HepG2 (cell line): ENCODE results near the gene XPNPEP1. TPM values are rescaled to one million over a fixed set of nuclear protein-coding genes. Genes with fewer than 3 reads are reported as not detected.

ENCODE experiments used
- ATAC-seq: fragments of 200-7000 bp; cut with Tn5 transposase; 3 replicates; pipeline ENCODE4 v1.9.1; 2020; ENCODE audit warnings: mild to moderate bottlenecking, moderate library complexity
- BruUV-seq: library from RNA; stranded (reverse); fragments of 400-500 nt; replicated peaks from 2 replicates; lab custom pipeline; 2021; lab: Mats Ljungman, UMichigan
- CTCF ChIA-PET: fragments of 300-600 bp; formaldehyde crosslinking; extraction: SDS; loops from one replicate; lab custom pipeline; 2021; ENCODE audit warnings: low total read pairs, inconsistent platforms, low intra/inter-chr PET ratio; lab: Yijun Ruan, JAX
- POLR2A ChIA-PET: fragments of 350-600 bp; sonication (Branson Sonifier 250); formaldehyde crosslinking; loops from one replicate; lab custom pipeline; 2020; ENCODE audit warnings: antibody characterized with exemption, inconsistent platforms; lab: Yijun Ruan, JAX
- DNase-seq: peaks from one replicate; pipeline ENCODE4 v3.0.0-alpha.2; 2015; ENCODE audit warnings: low spot score
- FAIRE-seq: peaks from 3 replicates; lab custom pipeline; 2011; peaks lifted over from hg19 to GRCh38; lab: Jason Lieb, UNC
- H2AFZ ChIP-seq: one replicate; pipeline ENCODE4 v1.6.1; 2011; ENCODE audit warnings: low read length, inconsistent platforms
- H3K27ac ChIP-seq: fragments of 300-600 bp; 3 replicates; pipeline ENCODE4 v1.8.0; 2011; ENCODE audit warnings: mixed run types, mild to moderate bottlenecking, mixed read lengths, low read length, inconsistent platforms; ENCODE audit not compliant: insufficient read depth; ENCODE audit errors: extremely low read length
- H3K27me3 ChIP-seq, 2 experiments: fragments of 200-600 bp in 1 of 2; 2 replicates in 1 of 2; 3 replicates in 1 of 2; pipeline versions ENCODE4 v1.6.0 to v1.8.0; 2011; ENCODE audit warnings: low read length in 2 of 2, mild to moderate bottlenecking in 2 of 2, moderate library complexity in 2 of 2, inconsistent platforms in 1 of 2; ENCODE audit not compliant: insufficient read depth in 2 of 2, control insufficient read depth in 1 of 2
- H3K36me3 ChIP-seq, 2 experiments: fragments of 200-600 bp in 1 of 2; replicated peaks in 1 of 2; 2 replicates in 1 of 2; 3 replicates in 1 of 2; pipeline versions ENCODE4 v1.5.1 to v1.8.0; 2011; ENCODE audit warnings: low read length in 2 of 2, inconsistent platforms in 1 of 2; ENCODE audit not compliant: insufficient read depth in 2 of 2, control insufficient read depth in 1 of 2
- H3K4me1 ChIP-seq: 2 replicates; pipeline ENCODE4 v1.5.1; 2012; ENCODE audit warnings: low read length, inconsistent platforms; ENCODE audit not compliant: insufficient read depth
- H3K4me2 ChIP-seq: 2 replicates; pipeline ENCODE4 v1.6.0; 2011; ENCODE audit warnings: low read depth, low read length, inconsistent platforms
- H3K4me3 ChIP-seq, 3 experiments: fragments of 200-600 bp in 1 of 3; sonication (generic), shearing (Covaris generic) in 1 of 3; replicated peaks in 1 of 3; 2 replicates each; pipeline ENCODE4 v1.5.1; 2011 to 2016; ENCODE audit warnings: low read length in 3 of 3, inconsistent platforms in 2 of 3, low read depth in 2 of 3, mild to moderate bottlenecking in 2 of 3, control low read depth in 1 of 3, mixed read lengths in 1 of 3; ENCODE audit not compliant: insufficient read depth in 1 of 3
- H3K79me2 ChIP-seq: one replicate; pipeline ENCODE4 v1.6.1; 2011; ENCODE audit warnings: low read length, inconsistent platforms; ENCODE audit not compliant: insufficient read depth
- H3K9ac ChIP-seq: 2 replicates; pipeline ENCODE4 v1.6.0; 2011; ENCODE audit warnings: mild to moderate bottlenecking, low read depth, low read length, inconsistent platforms; ENCODE audit not compliant: insufficient read depth
- H3K9me3 ChIP-seq: 2 replicates; pipeline ENCODE4 v1.5.1; 2012; ENCODE audit warnings: mild to moderate bottlenecking, low read length
- H4K20me1 ChIP-seq: 2 replicates; pipeline ENCODE4 v1.6.0; 2011; ENCODE audit warnings: inconsistent platforms, mild to moderate bottlenecking, low read length, moderate library complexity; ENCODE audit not compliant: insufficient read depth
- CAMTA2 ChIP-seq: sonication (generic); formaldehyde crosslinking; IDR thresholded peaks from 2 replicates; pipeline ENCODE4 v1.4.0; 2020; ENCODE audit warnings: mild to moderate bottlenecking, missing genetic modification reagents, borderline replicate concordance
- FLYWCH1 ChIP-seq: sonication (generic); formaldehyde crosslinking; IDR thresholded peaks from 2 replicates; pipeline ENCODE4 v1.8.1; 2023; ENCODE audit warnings: mild to moderate bottlenecking, missing genetic modification reagents
- HNF4A ChIP-seq: sonication (generic); formaldehyde crosslinking; IDR thresholded peaks from 2 replicates; pipeline ENCODE4 v1.4.0; 2020; ENCODE audit warnings: missing genetic modification reagents
- KLF13 ChIP-seq: sonication (generic); formaldehyde crosslinking; IDR thresholded peaks from 2 replicates; pipeline ENCODE4 v1.4.0; 2020; ENCODE audit warnings: mild to moderate bottlenecking, missing genetic modification reagents
- NCOR1 ChIP-seq: fragments of 200-600 bp; sonication (generic); IDR thresholded peaks from 2 replicates; pipeline ENCODE4 v1.7.0; 2017; ENCODE audit warnings: antibody characterized with exemption, low read length, borderline replicate concordance
- SALL2 ChIP-seq: sonication (generic); formaldehyde crosslinking; IDR thresholded peaks from 2 replicates; pipeline ENCODE4 v1.8.1; 2023; ENCODE audit warnings: mild to moderate bottlenecking, missing genetic modification reagents, inconsistent platforms
- SMARCC2 ChIP-seq: fragments of 450-650 bp; IDR thresholded peaks from 2 replicates; pipeline ENCODE4 v1.6.1; 2017; ENCODE audit warnings: antibody characterized with exemption, mild to moderate bottlenecking
- ZNF788 ChIP-seq: sonication (generic); formaldehyde crosslinking; IDR thresholded peaks from 2 replicates; pipeline ENCODE4 v1.5.0; 2020; ENCODE audit warnings: mild to moderate bottlenecking, missing genetic modification reagents, borderline replicate concordance
- WGBS: methylation state at CpG from one replicate; pipeline ENCODE4 v1.1.6; 2017; ENCODE audit warnings: low lambda C conversion rate; 5-methylcytosine and 5-hydroxymethylcytosine counted together
- in situ Hi-C: cut with HindIII; loops from 2 replicates; pipeline ENCODE4 v1.10.0; 2017; ENCODE audit warnings: low pct_unique_long_range_greater_than_20kb; ENCODE audit not compliant: extremely low pct_ligation_motif_present
- intact Hi-C: fragments of 100-400 bp; cut with micrococcal nuclease; formaldehyde crosslinking; loops from one replicate; pipeline ENCODE4 v1.10.0; 2022; ENCODE audit not compliant: unreplicated experiment
- polyA plus RNA-seq, 8 experiments: library from polyadenylated mRNA; depleted of rRNA in 3 of 8; stranded (reverse) in 7 of 8; unstranded in 1 of 8; fragments of >200 nt; fragmentation: Illumina TruSeq in 4 of 8; extraction: Trizol in 4 of 8; gene quantifications; 2 replicates each; pipeline versions ENCODE4 v1.2.1 to v1.2.3, GENCODE V29; 2011 to 2016; ENCODE audit warnings: low read depth in 4 of 8, missing spikeins in 1 of 8, mixed read lengths in 1 of 8; ENCODE audit not compliant: insufficient read depth in 1 of 8
- total RNA-seq, 5 experiments: library from RNA; depleted of rRNA; stranded (reverse); fragments of >200 nt; fragmentation: Illumina TruSeq; extraction: Trizol; gene quantifications; 2 replicates each; pipeline ENCODE4 v1.2.3, GENCODE V29; 2016; ENCODE audit warnings: low read depth in 1 of 5
- TF ChIP-seq, protein P1 (sequence below): sonication (generic); formaldehyde crosslinking; IDR thresholded peaks from 2 replicates; pipeline ENCODE4 v1.5.0; 2020; ENCODE audit warnings: missing genetic modification reagents
- TF ChIP-seq, protein P2 (sequence below): sonication (generic); formaldehyde crosslinking; IDR thresholded peaks from 2 replicates; pipeline ENCODE4 v1.8.0; 2022; ENCODE audit warnings: mild to moderate bottlenecking, missing genetic modification reagents, borderline replicate concordance
- TF ChIP-seq, protein P3 (sequence below): sonication (generic); formaldehyde crosslinking; IDR thresholded peaks from 2 replicates; pipeline ENCODE4 v1.5.0; 2020; ENCODE audit warnings: mild to moderate bottlenecking, missing genetic modification reagents, borderline replicate concordance

XPNPEP1 gene
- total and polyA plus RNA-seq, 2 of the 13 experiments (the other 11 are each of a cell fraction or from before 2014, with no cell fraction given): 30.3 to 55.5 TPM

DNA sequence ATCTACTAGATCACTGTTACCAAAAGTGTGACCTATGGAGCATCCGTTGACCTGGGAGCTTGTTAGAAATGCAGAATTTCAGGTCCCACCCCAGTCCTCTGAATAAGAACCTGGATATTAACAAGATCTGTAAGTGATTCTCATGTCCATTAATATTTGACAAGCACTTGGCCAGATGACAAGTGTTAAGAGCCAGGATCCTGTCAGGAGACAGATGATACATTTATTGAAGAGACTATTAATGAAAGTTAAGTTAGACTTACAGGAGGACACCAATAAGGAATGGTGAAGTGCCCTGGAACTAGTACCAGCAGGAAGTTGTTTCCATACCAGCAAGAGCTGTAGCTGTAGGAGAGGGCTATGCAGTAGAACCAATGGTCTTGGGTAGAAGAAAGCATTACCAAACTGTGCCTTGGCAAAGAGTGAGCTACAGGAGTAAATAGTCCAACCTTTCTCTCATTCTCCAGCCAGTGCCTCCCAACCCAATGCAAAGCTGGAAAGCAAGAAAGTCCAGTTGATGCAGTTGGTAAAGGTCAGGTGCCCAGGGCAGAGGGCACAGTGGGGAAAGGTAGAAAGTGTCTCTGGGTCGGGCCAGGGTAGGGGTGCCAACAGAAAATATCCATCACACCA, 49.2 kb upstream of the XPNPEP1 start (continued):
- TF ChIP-seq FLYWCH1 (CRISPR knock-in tag): no peak
- TF ChIP-seq, protein P1, sequence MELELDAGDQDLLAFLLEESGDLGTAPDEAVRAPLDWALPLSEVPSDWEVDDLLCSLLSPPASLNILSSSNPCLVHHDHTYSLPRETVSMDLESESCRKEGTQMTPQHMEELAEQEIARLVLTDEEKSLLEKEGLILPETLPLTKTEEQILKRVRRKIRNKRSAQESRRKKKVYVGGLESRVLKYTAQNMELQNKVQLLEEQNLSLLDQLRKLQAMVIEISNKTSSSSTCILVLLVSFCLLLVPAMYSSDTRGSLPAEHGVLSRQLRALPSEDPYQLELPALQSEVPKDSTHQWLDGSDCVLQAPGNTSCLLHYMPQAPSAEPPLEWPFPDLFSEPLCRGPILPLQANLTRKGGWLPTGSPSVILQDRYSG (CRISPR knock-in tag): no peak
- TF ChIP-seq NCOR1: no peak
- no peak for TF ChIP-seq CAMTA2
- TF ChIP-seq SALL2 (CRISPR knock-in tag): no peak
- TF ChIP-seq, protein P2, sequence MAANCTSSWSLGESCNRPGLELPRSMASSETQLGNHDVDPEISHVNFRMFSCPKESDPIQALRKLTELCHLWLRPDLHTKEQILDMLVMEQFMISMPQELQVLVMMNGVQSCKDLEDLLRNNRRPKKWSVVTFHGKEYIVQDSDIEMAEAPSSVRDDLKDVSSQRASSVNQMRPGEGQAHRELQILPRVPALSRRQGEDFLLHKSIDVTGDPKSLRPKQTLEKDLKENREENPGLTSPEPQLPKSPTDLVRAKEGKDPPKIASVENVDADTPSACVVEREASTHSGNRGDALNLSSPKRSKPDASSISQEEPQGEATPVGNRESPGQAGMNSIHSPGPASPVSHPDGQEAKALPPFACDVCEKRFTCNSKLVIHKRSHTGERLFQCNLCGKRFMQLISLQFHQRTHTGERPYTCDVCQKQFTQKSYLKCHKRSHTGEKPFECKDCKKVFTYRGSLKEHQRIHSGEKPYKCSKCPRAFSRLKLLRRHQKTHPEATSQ (CRISPR knock-in tag): no peak
- TF ChIP-seq, all 625 proteins: peak for 0

DNA sequence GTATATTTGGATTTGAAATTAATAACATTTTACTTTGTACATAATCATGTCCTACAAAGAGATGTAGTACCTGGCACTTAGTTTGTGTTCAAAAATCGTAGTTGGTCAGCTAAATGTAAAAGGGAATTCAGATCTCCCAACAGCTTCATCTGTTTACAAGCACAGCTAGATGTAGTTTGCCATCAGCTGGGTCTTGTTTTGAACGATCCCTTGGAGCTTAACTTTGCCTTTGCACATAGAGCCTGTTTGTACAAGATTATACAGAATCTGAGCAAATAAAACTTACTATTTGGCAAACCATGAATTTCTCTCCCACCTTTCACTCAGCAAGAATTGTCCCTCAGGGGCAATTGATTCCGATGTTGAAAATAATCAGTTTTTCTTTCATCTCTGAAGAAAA, 48.3 kb upstream of the XPNPEP1 start:
- Histone ChIP-seq H3K9me3 (no peaks in the 10 kb centered on the region), H3K4me1 (peaks cover 94% of the 10 kb centered on the region), H3K4me2 (peak overlapping the region; percentile 25; the same call in 1 of the 2 replicates), H3K4me3 (no peak overlapping the region), H3K27me3 (no peaks in the 10 kb centered on the region), H4K20me1 (no peaks in the 10 kb centered on the region), H3K79me2 (no peaks in the 10 kb centered on the region), H2AFZ (no peak overlapping the region), H3K27ac (no peak overlapping the region), H3K9ac (no peak overlapping the region), H3K36me3 (no peaks in the 10 kb centered on the region)
- POLR2A ChIA-PET: interaction anchor here (1.6 kb wide), 1 partner anchor 36 kb away, joined by 11 read pairs; the partner anchor contains the start of gene ADD3
- CTCF ChIA-PET: no interaction called here
- no TSS peak for BruUV-seq
- FAIRE-seq: peak; percentile 23
- in situ Hi-C loops (no loop called here), intact Hi-C loops (no loop called here)
- DNase-seq: peak; percentile 63
- peak; percentile 27; the same call in 2 of the 3 replicates for ATAC-seq
- WGBS: 14% methylated on average over 3 of the region's 3 CpGs
- TF ChIP-seq HNF4A (CRISPR knock-in tag) (peak; percentile 28; the same call in 1 of the 2 replicates), KLF13 (no peak), SMARCC2 (no peak), ZNF788 (CRISPR knock-in tag) (no peak)
- TF ChIP-seq, protein P3, sequence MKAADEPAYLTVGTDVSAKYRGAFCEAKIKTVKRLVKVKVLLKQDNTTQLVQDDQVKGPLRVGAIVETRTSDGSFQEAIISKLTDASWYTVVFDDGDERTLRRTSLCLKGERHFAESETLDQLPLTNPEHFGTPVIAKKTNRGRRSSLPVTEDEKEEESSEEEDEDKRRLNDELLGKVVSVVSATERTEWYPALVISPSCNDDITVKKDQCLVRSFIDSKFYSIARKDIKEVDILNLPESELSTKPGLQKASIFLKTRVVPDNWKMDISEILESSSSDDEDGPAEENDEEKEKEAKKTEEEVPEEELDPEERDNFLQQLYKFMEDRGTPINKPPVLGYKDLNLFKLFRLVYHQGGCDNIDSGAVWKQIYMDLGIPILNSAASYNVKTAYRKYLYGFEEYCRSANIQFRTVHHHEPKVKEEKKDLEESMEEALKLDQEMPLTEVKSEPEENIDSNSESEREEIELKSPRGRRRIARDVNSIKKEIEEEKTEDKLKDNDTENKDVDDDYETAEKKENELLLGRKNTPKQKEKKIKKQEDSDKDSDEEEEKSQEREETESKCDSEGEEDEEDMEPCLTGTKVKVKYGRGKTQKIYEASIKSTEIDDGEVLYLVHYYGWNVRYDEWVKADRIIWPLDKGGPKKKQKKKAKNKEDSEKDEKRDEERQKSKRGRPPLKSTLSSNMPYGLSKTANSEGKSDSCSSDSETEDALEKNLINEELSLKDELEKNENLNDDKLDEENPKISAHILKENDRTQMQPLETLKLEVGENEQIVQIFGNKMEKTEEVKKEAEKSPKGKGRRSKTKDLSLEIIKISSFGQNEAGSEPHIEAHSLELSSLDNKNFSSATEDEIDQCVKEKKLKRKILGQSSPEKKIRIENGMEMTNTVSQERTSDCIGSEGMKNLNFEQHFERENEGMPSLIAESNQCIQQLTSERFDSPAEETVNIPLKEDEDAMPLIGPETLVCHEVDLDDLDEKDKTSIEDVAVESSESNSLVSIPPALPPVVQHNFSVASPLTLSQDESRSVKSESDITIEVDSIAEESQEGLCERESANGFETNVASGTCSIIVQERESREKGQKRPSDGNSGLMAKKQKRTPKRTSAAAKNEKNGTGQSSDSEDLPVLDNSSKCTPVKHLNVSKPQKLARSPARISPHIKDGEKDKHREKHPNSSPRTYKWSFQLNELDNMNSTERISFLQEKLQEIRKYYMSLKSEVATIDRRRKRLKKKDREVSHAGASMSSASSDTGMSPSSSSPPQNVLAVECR: no peak
